ENCODE results near the gene COL28A1. TPM values are rescaled to one million over a fixed set of nuclear protein-coding genes. Genes with fewer than 3 reads are reported as not detected.
"Not testable (repeated sequence)": the region's sequence is repeated elsewhere in the genome, so short reads cannot be mapped to it uniquely, and the experiment has no call there.

Gene COL28A1
- total RNA-seq, 3 donors from 2014 or later: 0.08 to 0.10 TPM; not detected in 1

- ATAC-seq (no peak), DNase-seq (no peak)
- Mint-ChIP-seq H3K4me3 (no peak overlapping the region), H3K9me3 (peaks cover 7% of the 10 kb centered on the region), H3K27me3 (ENCODE audit: low read depth) (no peaks in the 10 kb centered on the region), H3K4me1 (ENCODE audit: low read depth) (no peaks in the 10 kb centered on the region), H3K36me3 (ENCODE audit: insufficient read depth) (peaks cover 3% of the 10 kb centered on the region)
These were observed 46.1 kb downstream of the COL28A1 start for GRCh38 chr7:7489546-7489945.

DNA sequence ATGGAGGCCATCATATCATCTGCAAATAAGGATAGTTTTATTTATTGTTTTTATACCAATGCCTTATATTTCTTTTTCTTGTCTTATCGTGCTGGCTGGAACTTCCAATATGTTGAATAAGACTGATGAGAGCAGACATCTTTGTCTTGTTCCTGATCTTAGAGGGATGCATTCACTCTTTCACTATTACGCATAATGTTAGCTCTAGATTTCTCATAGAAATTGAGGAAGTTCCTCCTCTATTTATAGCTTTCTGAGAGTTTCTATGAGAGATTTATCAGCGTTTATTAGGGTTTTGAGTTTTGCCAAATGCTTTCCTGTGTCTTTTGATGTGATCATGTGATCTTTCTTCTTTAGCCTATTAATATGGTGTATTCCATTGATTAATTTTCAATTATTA lies 49.3 kb downstream of the COL28A1 start:
- Mint-ChIP-seq H3K4me1 (ENCODE audit: low read depth) (no peaks in the 10 kb centered on the region), H3K27me3 (ENCODE audit: low read depth) (no peaks in the 10 kb centered on the region), H3K4me3 (no peak overlapping the region), H3K36me3 (ENCODE audit: insufficient read depth) (peaks cover 3% of the 10 kb centered on the region), H3K9me3 (peaks cover 16% of the 10 kb centered on the region)
- no peak for ATAC-seq
- no peak for DNase-seq

- peaks cover 16% of the 10 kb centered on the region for H3K9me3 Mint-ChIP-seq
- ATAC-seq (no peak), DNase-seq (no peak)
- no peaks in the 10 kb centered on the region for H3K27me3 Mint-ChIP-seq (ENCODE audit: low read depth)
- no peaks in the 10 kb centered on the region for H3K4me1 Mint-ChIP-seq (ENCODE audit: low read depth)
- no peaks in the 10 kb centered on the region for H3K36me3 Mint-ChIP-seq (ENCODE audit: insufficient read depth)
- H3K4me3 Mint-ChIP-seq: no peak overlapping the region
These were observed 51.6 kb downstream of the COL28A1 start for GRCh38 chr7:7484072-7484471.

DNA sequence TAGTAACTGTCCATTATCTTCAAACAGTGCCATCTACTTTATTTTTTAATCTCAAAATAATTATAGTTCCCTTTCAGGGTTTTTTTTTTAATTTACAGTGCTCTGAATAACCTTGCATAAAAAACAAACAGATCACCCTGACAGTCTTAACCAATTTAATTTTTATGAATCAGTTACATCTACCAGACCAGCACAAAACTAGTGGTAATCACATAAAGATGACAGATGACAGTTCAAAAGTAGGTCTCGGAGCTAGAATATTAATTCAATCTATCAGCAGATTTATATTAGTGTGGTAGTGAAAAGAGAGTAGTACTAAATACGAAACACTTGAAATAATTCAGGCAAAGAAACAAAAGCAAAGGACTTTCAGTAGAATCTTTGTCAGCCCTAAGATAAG lies 53.9 kb downstream of the COL28A1 start:
- Mint-ChIP-seq H3K4me3 (no peak overlapping the region), H3K27me3 (ENCODE audit: low read depth) (no peaks in the 10 kb centered on the region), H3K36me3 (ENCODE audit: insufficient read depth) (no peaks in the 10 kb centered on the region), H3K9me3 (peaks cover 15% of the 10 kb centered on the region), H3K4me1 (ENCODE audit: low read depth) (no peaks in the 10 kb centered on the region)
- no peak for ATAC-seq
- no peak for DNase-seq

DNA sequence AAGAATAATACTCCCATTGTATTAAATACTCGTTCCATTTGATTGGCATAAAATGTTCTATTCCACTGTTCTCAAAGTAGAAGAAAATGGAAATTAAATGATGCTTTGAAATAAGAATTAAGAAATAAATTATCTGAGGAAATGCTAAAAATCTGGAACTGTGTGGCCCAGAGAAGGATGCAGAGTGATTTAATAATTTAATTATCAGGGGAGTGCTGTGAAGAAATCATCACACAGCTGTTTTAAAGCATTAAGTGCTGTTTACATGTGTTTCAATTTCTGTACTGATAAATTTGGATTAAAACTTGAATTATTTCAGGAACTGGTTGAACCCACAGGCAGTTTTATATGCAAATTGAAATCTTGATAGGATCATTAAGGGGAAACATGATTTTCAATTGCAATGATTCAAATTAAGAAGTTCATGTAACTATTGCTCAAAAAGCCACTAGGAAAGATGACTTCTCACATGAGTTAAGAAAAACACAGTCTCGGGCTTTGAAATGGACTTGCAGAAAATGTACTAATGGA lies 56.3 kb downstream of the COL28A1 start:
- Mint-ChIP-seq H3K4me1 (ENCODE audit: low read depth) (no peaks in the 10 kb centered on the region), H3K4me3 (no peak overlapping the region), H3K27me3 (ENCODE audit: low read depth) (no peaks in the 10 kb centered on the region), H3K9me3 (peaks cover 7% of the 10 kb centered on the region), H3K36me3 (ENCODE audit: insufficient read depth) (no peaks in the 10 kb centered on the region)
- DNase-seq (no peak), ATAC-seq (no peak)

DNA sequence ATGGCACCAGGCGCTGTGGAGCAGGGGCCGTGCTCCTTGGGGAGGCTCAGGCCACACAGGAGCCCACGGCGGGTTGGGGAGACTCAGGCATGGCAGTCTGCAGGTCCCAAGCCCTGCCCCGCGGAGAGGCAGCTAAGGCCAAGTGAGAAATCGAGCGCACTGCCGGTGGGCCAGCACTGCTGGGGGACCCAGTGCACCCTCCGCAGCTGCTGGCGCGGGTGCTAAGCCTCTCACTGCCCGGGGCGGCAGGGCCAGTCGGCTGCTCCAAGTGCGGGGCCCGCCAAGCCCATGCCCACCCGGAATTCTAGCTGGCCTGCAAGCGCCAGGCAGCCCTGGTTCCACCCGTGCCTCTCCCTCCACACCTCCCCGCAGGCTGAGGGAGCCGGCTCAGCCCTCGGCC lies 57.1 kb downstream of the COL28A1 start:
- Mint-ChIP-seq H3K4me3 (no peak overlapping the region), H3K4me1 (ENCODE audit: low read depth) (no peaks in the 10 kb centered on the region), H3K27me3 (ENCODE audit: low read depth) (no peaks in the 10 kb centered on the region), H3K9me3 (no peaks in the 10 kb centered on the region), H3K36me3 (ENCODE audit: insufficient read depth) (no peaks in the 10 kb centered on the region)
- ATAC-seq: no peak
- DNase-seq: no peak

DNA sequence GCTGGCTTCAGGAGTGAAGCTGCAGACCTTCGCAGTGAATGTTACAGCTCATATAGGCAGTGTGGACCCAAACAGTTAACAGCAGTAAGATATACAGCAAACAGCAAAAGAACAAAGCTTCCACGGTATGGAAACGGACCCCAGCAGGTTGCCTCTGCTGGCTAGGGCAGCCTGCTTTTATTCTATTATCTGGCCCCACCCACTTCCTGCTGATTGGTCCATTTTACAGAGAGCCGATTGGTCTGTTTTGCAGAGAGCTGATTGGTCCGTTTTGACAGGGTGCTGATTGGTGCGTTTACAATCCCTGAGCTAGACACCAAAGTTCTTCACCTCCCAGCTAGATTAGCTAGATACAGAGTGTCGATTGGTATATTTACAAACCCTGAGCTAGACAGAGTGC lies 58.0 kb downstream of the COL28A1 start:
- H3K36me3 Mint-ChIP-seq (ENCODE audit: insufficient read depth); ATAC-seq; H3K4me1 Mint-ChIP-seq (ENCODE audit: low read depth); DNase-seq; H3K27me3 Mint-ChIP-seq (ENCODE audit: low read depth); H3K4me3 Mint-ChIP-seq; H3K9me3 Mint-ChIP-seq: not testable (repeated sequence)

DNA sequence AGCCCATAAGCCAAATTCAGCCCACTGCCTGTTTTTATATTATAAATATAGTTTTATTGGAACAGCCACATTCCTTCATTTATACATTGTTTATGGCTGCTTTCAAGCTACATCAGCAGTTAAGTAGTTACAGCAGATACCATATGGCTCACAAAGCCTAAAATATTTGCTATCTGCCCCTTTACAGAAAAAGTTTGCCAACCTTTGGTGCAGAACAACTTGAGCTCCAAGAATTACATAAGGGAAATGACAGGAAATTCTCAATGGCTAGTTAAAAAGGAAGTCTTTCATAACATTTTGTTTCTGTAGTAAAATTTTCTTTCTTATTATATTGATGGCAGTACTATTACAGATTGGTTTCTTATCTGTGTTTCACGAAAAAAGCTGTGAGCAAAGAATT lies 59.3 kb downstream of the COL28A1 start:
- no peaks in the 10 kb centered on the region for H3K4me1 Mint-ChIP-seq (ENCODE audit: low read depth)
- no peak overlapping the region for H3K4me3 Mint-ChIP-seq
- no peaks in the 10 kb centered on the region for H3K27me3 Mint-ChIP-seq (ENCODE audit: low read depth)
- no peak for ATAC-seq
- no peaks in the 10 kb centered on the region for H3K36me3 Mint-ChIP-seq (ENCODE audit: insufficient read depth)
- no peaks in the 10 kb centered on the region for H3K9me3 Mint-ChIP-seq
- DNase-seq: no peak

DNA sequence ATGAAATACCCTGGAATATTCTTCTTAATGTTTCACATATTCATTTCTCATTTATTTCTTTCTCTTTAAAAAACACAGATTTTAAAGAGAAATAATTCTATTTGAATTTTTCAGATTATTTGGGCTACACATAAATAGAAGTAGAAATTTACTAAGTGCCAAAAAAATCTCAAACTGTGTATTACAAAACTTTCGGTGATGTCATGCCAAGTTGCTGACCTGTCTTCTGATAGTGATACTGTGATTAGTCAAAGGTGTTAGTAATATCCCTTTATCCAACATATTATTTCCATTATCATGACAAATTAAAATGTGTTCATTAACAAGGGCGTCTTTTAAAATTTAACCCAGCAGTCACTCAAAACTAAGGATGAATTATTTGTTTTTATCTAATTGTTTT lies 60.1 kb downstream of the COL28A1 start:
- no peaks in the 10 kb centered on the region for H3K9me3 Mint-ChIP-seq
- H3K4me3 Mint-ChIP-seq: no peak overlapping the region
- ATAC-seq: no peak
- H3K27me3 Mint-ChIP-seq (ENCODE audit: low read depth): no peaks in the 10 kb centered on the region
- H3K36me3 Mint-ChIP-seq (ENCODE audit: insufficient read depth): no peaks in the 10 kb centered on the region
- H3K4me1 Mint-ChIP-seq (ENCODE audit: low read depth): no peaks in the 10 kb centered on the region
- no peak for DNase-seq

DNA sequence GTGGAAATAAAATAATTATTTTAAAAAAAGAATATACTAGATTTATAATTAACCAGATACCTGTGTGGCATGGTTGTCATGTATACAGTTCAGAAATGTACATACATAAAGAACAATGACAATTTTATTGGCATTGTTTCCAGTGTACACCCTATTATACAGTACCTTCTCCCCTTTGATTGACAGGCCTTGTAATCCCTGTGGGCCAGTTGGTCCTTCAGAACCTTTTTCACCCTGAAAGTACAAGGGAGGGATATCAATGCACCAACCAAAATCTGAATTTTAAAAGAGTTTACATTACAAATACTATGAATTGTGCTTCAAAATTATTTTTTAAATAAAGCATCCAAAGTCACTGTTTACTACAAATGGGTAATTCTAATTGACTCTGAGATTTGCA lies 61.2 kb downstream of the COL28A1 start:
- H3K36me3 Mint-ChIP-seq (ENCODE audit: insufficient read depth): no peaks in the 10 kb centered on the region
- no peaks in the 10 kb centered on the region for H3K9me3 Mint-ChIP-seq
- H3K4me3 Mint-ChIP-seq: no peak overlapping the region
- ATAC-seq: no peak
- no peaks in the 10 kb centered on the region for H3K27me3 Mint-ChIP-seq (ENCODE audit: low read depth)
- no peak for DNase-seq
- H3K4me1 Mint-ChIP-seq (ENCODE audit: low read depth): no peaks in the 10 kb centered on the region

DNA sequence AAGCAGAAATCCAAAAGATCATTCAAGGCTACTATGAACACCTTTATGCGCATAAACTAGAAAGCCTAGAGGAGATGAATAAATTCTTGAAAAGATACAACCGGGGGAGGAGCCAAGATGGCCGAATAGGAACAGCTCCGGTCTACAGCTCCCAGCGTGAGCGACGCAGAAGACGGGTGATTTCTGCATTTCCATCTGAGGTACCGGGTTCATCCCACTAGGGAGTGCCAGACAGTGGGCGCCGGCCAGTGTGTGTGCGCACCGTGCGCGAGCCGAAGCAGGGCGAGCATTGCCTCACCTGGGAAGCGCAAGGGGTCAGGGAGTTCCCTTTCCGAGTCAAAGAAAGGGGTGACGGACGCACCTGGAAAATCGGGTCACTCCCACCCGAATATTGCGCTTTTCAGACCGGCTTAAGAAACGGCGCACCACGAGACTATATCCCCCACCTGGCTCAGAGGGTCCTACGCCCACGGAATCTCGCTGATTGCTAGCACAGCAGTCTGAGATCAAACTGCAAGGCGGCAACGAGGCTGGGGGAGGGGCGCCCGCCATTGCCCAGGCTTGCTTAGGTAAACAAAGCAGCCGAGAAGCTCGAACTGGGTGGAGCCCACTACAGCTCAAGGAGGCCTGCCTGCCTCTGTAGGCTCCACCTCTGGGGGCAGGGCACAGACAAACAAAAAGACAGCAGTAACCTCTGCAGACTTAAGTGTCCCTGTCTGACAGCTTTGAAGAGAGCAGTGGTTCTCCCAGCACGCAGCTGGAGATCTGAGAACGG lies 70.5 kb downstream of the COL28A1 start:
- H3K9me3 Mint-ChIP-seq; H3K27me3 Mint-ChIP-seq (ENCODE audit: low read depth); H3K36me3 Mint-ChIP-seq (ENCODE audit: insufficient read depth); ATAC-seq; DNase-seq; H3K4me3 Mint-ChIP-seq; H3K4me1 Mint-ChIP-seq (ENCODE audit: low read depth): not testable (repeated sequence)

DNA sequence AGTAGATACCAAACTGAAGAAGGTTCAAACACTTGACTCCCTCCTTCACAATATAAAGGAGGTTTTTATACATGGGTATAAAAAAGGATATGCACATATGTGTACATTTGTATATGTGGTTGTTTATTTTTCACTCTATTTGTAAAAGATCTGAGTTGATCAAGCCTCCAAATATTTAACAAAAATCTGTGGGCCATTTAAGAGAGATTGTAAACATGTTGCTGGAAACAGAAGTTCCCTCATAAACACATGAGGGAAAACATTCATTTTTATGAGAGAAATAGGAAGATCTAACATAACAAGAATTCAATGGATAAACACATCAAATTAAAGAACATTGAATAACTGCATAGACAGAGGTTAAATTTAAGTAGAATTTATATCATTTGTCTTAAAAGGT lies 81.7 kb downstream of the COL28A1 start:
- H3K4me1 Mint-ChIP-seq (ENCODE audit: low read depth): no peaks in the 10 kb centered on the region
- H3K36me3 Mint-ChIP-seq (ENCODE audit: insufficient read depth): no peaks in the 10 kb centered on the region
- DNase-seq (no peak), ATAC-seq (no peak)
- H3K27me3 Mint-ChIP-seq (ENCODE audit: low read depth): no peaks in the 10 kb centered on the region
- no peak overlapping the region for H3K4me3 Mint-ChIP-seq
- peaks cover 9% of the 10 kb centered on the region for H3K9me3 Mint-ChIP-seq

GRCh38 chr7:7452652-7453051 lies 83.0 kb downstream of the COL28A1 start:
- Mint-ChIP-seq H3K36me3 (ENCODE audit: insufficient read depth) (no peaks in the 10 kb centered on the region), H3K9me3 (peaks cover 17% of the 10 kb centered on the region), H3K27me3 (ENCODE audit: low read depth) (no peaks in the 10 kb centered on the region), H3K4me3 (no peak overlapping the region), H3K4me1 (ENCODE audit: low read depth) (no peaks in the 10 kb centered on the region)
- DNase-seq (no peak), ATAC-seq (no peak)

GRCh38 chr7:7452119-7452518 lies 83.6 kb downstream of the COL28A1 start:
- H3K9me3 Mint-ChIP-seq: peaks cover 23% of the 10 kb centered on the region
- no peaks in the 10 kb centered on the region for H3K36me3 Mint-ChIP-seq (ENCODE audit: insufficient read depth)
- no peak for DNase-seq
- no peak overlapping the region for H3K4me3 Mint-ChIP-seq
- no peaks in the 10 kb centered on the region for H3K27me3 Mint-ChIP-seq (ENCODE audit: low read depth)
- no peak for ATAC-seq
- H3K4me1 Mint-ChIP-seq (ENCODE audit: low read depth): no peaks in the 10 kb centered on the region

GRCh38 chr7:7449055-7449454 lies 86.6 kb downstream of the COL28A1 start:
- peaks cover 37% of the 10 kb centered on the region for H3K9me3 Mint-ChIP-seq
- no peak for DNase-seq
- H3K4me1 Mint-ChIP-seq (ENCODE audit: low read depth): no peaks in the 10 kb centered on the region
- H3K36me3 Mint-ChIP-seq (ENCODE audit: insufficient read depth): no peaks in the 10 kb centered on the region
- no peak for ATAC-seq
- H3K27me3 Mint-ChIP-seq (ENCODE audit: low read depth): no peaks in the 10 kb centered on the region
- H3K4me3 Mint-ChIP-seq: no peak overlapping the region

All from activated T-cell treated with anti-CD3 and anti-CD28 coated beads, Interleukin-2, amount 50 U/mL, for 4 hours (primary cell).